NCI-H1417 (cell line): ENCODE measurements around the gene GPBAR1.
"Not testable (repeated sequence)": the region's sequence is repeated elsewhere in the genome, so short reads cannot be mapped to it uniquely, and the experiment has no call there.

ENCODE experiments used
- DNase-seq, 3 experiments: peaks; one replicate each; lab custom pipeline; 2025; lab: John Stamatoyannopoulos, UW

The GPBAR1 gene

DNA sequence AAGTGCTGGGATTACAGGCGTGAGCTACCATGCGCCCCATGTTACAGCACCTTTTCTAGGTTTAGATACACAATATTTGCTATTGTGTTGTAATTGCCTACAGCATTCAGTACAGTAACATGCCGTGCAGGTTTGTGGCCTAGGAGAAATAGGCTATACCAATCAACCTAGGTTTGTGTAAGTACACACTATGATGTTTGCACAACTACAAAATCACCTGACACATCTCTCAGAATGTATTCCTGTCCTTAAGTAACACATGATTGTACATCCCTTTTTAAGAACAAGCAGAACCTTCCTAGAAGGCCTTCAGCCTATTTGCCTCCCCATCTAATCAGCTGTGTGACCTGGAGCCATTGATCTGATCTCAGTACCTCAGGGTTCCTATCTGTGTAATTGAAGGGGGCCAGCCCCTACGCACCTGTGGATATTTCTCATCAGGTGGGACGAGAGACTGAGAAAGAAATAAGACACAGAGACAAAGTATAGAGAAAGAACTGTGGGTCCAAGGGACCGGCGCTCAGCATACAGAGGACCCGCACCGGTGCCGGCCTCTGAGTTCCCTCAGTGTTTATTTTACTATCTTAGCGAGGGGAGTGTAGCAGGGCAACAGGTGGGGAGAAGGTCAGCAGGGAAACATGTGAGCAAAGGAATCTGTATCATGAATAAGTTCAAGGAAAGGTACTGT is 50.2 kb downstream of the GPBAR1 start:
- DNase-seq, result no peak

DNA sequence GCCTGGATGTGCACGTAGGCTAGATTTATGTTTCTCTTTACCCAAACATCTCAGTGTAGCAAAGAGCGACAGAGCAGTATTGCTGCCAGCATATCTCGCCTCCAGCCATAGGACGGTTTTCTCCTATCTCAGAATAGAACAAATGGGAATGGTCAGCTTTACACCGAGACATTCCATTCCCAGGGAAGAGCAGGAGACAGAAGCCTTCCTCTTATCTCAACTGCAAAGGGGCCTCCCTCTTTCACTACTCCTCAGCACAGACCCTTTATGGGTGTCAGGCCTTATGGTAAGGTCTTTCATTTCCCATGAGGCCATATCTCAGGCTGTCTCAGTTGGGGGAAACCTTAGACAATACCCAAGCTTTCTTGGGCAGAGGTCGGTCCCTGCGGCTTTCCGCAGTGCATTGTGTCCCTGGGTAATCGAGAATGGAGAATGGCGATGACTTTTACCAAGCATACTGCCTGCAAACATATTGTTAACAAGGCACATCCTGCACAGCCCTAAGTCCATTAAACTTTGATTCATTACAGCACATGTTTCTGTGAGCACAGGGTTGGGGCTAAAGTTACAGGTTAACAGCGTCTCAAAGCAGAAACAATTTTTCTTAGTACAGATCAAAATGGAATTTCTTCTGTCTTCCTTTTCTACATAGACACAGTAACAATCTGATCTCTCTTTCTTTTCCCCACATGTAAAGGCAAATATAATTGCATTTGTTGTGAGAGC is 50.9 kb downstream of the GPBAR1 start:
- not testable (repeated sequence) for DNase-seq

DNA sequence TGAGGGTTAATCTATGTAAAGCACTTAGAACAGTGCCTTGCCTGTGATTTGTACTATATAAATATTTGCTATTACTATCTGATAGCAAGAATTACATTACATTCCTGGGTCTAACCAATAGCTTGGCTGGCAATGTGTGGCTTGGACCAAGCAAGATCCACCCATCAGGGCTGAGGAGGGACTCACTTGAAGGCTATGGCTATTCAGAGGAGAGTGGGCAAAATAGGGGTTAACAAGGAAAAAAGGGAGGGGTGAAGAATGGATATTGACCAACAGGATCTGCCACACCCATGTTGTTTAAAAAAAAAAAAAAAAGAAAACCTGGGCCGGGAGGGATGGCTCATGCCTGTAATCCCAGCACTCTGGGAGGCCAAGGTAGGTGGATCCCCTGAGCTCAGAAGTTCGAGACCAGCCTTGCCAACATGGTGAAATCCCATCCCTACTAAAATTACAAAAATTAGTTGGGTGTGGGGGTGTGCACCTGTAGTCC is 51.5 kb downstream of the GPBAR1 start:
- DNase-seq, result no peak

DNA sequence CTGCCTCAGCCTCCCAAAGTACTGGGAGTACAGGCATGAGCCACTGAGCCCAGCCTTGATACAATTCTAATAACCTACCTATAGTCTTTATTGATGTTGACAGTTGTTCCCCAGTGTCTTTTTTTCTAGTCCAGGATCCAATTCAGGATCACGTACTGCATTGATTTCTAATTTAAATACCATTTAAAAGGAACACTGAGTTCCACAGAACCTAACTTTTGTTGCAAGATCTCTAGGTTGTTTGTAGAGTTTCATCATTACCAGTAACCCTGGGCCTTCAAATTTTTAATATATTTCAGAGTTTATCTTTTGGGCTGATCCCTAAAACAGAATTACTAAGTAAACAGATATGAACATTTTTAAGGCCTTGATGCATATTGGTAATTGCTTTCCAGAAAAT is 52.5 kb downstream of the GPBAR1 start:
- no peak for DNase-seq
